HUES64 (cell line): ENCODE data around the gene MEGF6.
"Not testable (repeated sequence)": the region's sequence is repeated elsewhere in the genome, so short reads cannot be mapped to it uniquely, and the experiment has no call there.

ENCODE experiments used
- H3K27ac ChIP-seq: 2 replicates; pipeline ENCODE4 v1.7.0; 2013; ENCODE audit warnings: low read depth, low read length, inconsistent platforms
- H3K27me3 ChIP-seq: 2 replicates; pipeline ENCODE4 v1.6.1; 2013; ENCODE audit warnings: mild to moderate bottlenecking, low read length; ENCODE audit not compliant: insufficient read depth
- H3K36me3 ChIP-seq: 2 replicates; pipeline ENCODE4 v1.6.1; 2013; ENCODE audit warnings: mild to moderate bottlenecking, low read length; ENCODE audit not compliant: insufficient read depth
- H3K4me1 ChIP-seq: 2 replicates; pipeline ENCODE4 v1.6.1; 2013; ENCODE audit warnings: mild to moderate bottlenecking, low read length, moderate library complexity; ENCODE audit not compliant: insufficient read depth
- H3K4me3 ChIP-seq: 2 replicates; pipeline ENCODE4 v1.5.1; 2013; ENCODE audit warnings: mild to moderate bottlenecking, low read length, moderate library complexity
- H3K9ac ChIP-seq: 2 replicates; pipeline ENCODE4 v1.6.1; 2013; ENCODE audit warnings: mild to moderate bottlenecking, low read depth, low read length
- H3K9me3 ChIP-seq: 2 replicates; pipeline ENCODE4 v1.6.1; 2013; ENCODE audit warnings: low read depth, low read length; ENCODE audit not compliant: insufficient read depth
- WGBS: fragments of 150-250, 120-280 bp; methylation state at CpG from one replicate; pipeline ENCODE4 v1.1.7; 2013; ENCODE audit warnings: missing lambda C conversion rate; 5-methylcytosine and 5-hydroxymethylcytosine counted together

Gene MEGF6

GRCh38 chr1:3577711-3578432, 33.4 kb downstream of the MEGF6 start:
- WGBS = 91% methylated on average over 26 of the region's 27 CpGs
- Histone ChIP-seq H3K4me1 (no peaks in the 10 kb centered on the region), H3K27me3 (no peaks in the 10 kb centered on the region), H3K9me3 (no peaks in the 10 kb centered on the region), H3K36me3 (no peaks in the 10 kb centered on the region; the same call in 1 of the 2 replicates), H3K9ac (no peak overlapping the region), H3K4me3 (no peak overlapping the region), H3K27ac (no peak overlapping the region)

- Histone ChIP-seq H3K27me3 (no peaks in the 10 kb centered on the region), H3K9ac (no peak overlapping the region), H3K9me3 (no peaks in the 10 kb centered on the region), H3K27ac (no peak overlapping the region), H3K4me1 (no peaks in the 10 kb centered on the region), H3K4me3 (no peak overlapping the region), H3K36me3 (no peaks in the 10 kb centered on the region; the same call in 1 of the 2 replicates)
- WGBS = 95% methylated on average over 7 of the region's 7 CpGs
Observed at GRCh38 chr1:3577300-3577699, 34.0 kb downstream of the MEGF6 start.

- H3K36me3 ChIP-seq = no peaks in the 10 kb centered on the region; the same call in 1 of the 2 replicates
- no peaks in the 10 kb centered on the region for H3K9me3 ChIP-seq
- no peak overlapping the region for H3K9ac ChIP-seq
- H3K27ac ChIP-seq = no peak overlapping the region
- no peaks in the 10 kb centered on the region for H3K4me1 ChIP-seq
- no peak overlapping the region for H3K4me3 ChIP-seq
- no peaks in the 10 kb centered on the region for H3K27me3 ChIP-seq
- 93% methylated on average over 15 of the region's 15 CpGs for WGBS
Observed at GRCh38 chr1:3575993-3576392, 35.3 kb downstream of the MEGF6 start.

- not testable (repeated sequence) for H3K4me1 ChIP-seq, H3K27ac ChIP-seq, H3K4me3 ChIP-seq, H3K9me3 ChIP-seq, H3K9ac ChIP-seq, H3K36me3 ChIP-seq, H3K27me3 ChIP-seq
- WGBS = 90% methylated on average over 6 of the region's 6 CpGs
Observed at GRCh38 chr1:3575515-3575914, 35.8 kb downstream of the MEGF6 start.

GRCh38 chr1:3573500-3573899, 37.8 kb downstream of the MEGF6 start:
- no peaks in the 10 kb centered on the region for H3K9me3 ChIP-seq
- H3K36me3 ChIP-seq = no peaks in the 10 kb centered on the region; the same call in 1 of the 2 replicates
- H3K27me3 ChIP-seq = no peaks in the 10 kb centered on the region
- no peak overlapping the region for H3K9ac ChIP-seq
- H3K4me1 ChIP-seq = no peaks in the 10 kb centered on the region
- H3K27ac ChIP-seq = no peak overlapping the region
- no peak overlapping the region for H3K4me3 ChIP-seq
- WGBS = 94% methylated on average over 9 of the region's 9 CpGs

- H3K4me3 ChIP-seq, H3K9ac ChIP-seq, H3K4me1 ChIP-seq, H3K9me3 ChIP-seq, H3K27ac ChIP-seq, H3K36me3 ChIP-seq, H3K27me3 ChIP-seq: not testable (repeated sequence)
- WGBS = 95% methylated on average over 1 of the region's 1 CpG
Observed at GRCh38 chr1:3572638-3573037, 38.7 kb downstream of the MEGF6 start.

GRCh38 chr1:3571263-3571662, 40.0 kb downstream of the MEGF6 start:
- no peaks in the 10 kb centered on the region for H3K4me1 ChIP-seq
- no peaks in the 10 kb centered on the region for H3K27me3 ChIP-seq
- no peak overlapping the region for H3K27ac ChIP-seq
- H3K9me3 ChIP-seq = no peaks in the 10 kb centered on the region
- H3K9ac ChIP-seq = no peak overlapping the region
- H3K4me3 ChIP-seq = no peak overlapping the region
- 93% methylated on average over 6 of the region's 6 CpGs for WGBS
- H3K36me3 ChIP-seq = no peaks in the 10 kb centered on the region; the same call in 1 of the 2 replicates

GRCh38 chr1:3570066-3570986, 41.0 kb downstream of the MEGF6 start:
- WGBS = 90% methylated on average over 21 of the region's 21 CpGs
- Histone ChIP-seq H3K36me3 (no peaks in the 10 kb centered on the region; the same call in 1 of the 2 replicates), H3K9ac (no peak overlapping the region)

GRCh38 chr1:3569436-3569835, 41.9 kb downstream of the MEGF6 start:
- Histone ChIP-seq H3K9ac (no peak overlapping the region), H3K27me3 (no peaks in the 10 kb centered on the region), H3K4me3 (no peak overlapping the region), H3K36me3 (no peaks in the 10 kb centered on the region; the same call in 1 of the 2 replicates), H3K27ac (no peak overlapping the region), H3K4me1 (no peaks in the 10 kb centered on the region), H3K9me3 (no peaks in the 10 kb centered on the region)
- 89% methylated on average over 8 of the region's 8 CpGs for WGBS

More at GRCh38 chr1:3570066-3570986, 41.0 kb downstream of the MEGF6 start:
- Histone ChIP-seq H3K9me3 (no peaks in the 10 kb centered on the region), H3K27ac (no peak overlapping the region), H3K4me3 (no peak overlapping the region), H3K4me1 (no peaks in the 10 kb centered on the region), H3K27me3 (no peaks in the 10 kb centered on the region)

- no peaks in the 10 kb centered on the region; the same call in 1 of the 2 replicates for H3K36me3 ChIP-seq
Observed at GRCh38 chr1:3568815-3569435, 42.4 kb downstream of the MEGF6 start.

More at GRCh38 chr1:3568815-3569435, 42.4 kb downstream of the MEGF6 start:
- no peaks in the 10 kb centered on the region for H3K27me3 ChIP-seq
- H3K27ac ChIP-seq = no peak overlapping the region
- H3K9me3 ChIP-seq = no peaks in the 10 kb centered on the region
- no peaks in the 10 kb centered on the region for H3K4me1 ChIP-seq
- H3K4me3 ChIP-seq = no peak overlapping the region
- WGBS = 94% methylated on average over 13 of the region's 13 CpGs
- H3K9ac ChIP-seq = no peak overlapping the region
